HG03342 (cell line): ENCODE data around the gene KDM2A.

ENCODE experiments used
- ATAC-seq: cut with Tn5 transposase; IDR thresholded peaks from one replicate; pipeline ENCODE4 v1.9.1; 2021; ENCODE audit warnings: mild to moderate bottlenecking, moderate library complexity; ENCODE audit not compliant: unreplicated experiment

KDM2A gene

DNA sequence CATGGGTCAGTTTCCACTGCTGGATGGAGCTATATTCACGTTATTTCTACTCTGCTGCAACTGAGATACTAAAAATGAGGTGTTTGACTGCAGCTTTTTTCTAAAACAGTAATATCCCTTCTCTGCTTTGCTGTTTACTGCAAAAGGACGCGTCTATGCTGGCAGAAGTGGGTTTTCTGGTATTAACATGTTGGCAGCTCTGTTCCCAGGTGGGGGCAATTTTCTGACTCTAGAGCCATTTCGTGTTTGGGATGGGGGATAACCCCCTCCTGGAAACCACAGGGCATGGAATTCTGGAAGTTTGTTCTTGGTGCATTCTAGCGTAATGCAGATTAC lies 152.1 kb downstream of the KDM2A start:
- ATAC-seq: no peak

DNA sequence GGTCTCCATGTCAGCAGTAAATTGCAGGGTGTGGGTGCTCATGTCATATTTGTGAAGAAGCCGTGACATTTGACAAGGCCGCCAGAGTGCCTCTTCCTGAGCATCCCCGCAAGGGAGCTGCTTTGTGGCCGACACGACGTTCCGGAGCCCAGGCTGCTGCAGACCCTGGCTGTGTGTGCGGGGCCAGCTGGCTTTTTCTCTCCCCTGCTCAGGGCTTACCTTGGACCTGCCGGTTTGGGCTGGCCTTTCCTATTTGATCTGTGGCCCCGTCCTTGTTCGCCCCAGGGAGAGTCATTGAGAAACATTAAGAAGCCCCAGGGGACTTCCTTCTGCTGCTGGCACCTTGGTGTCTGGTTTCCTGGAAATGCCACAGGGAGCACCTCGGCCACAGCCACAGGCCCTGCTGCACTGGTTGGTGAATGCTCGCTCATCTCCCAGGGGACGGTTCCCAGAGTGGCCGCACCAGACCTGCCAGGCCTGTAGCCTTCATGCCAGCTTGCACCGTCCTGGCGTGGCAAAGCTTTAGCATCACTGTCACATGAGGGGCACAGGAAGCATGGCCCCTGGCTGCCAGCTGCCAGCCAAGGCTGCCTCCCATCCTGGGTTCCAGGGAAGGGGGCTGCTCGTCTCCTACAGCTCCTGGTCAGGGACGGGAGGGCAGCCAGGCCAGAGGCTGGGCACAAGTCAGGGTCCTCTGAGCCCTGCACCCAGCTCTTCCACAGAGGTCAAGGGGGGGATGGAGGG lies 152.7 kb downstream of the KDM2A start:
- no peak for ATAC-seq

DNA sequence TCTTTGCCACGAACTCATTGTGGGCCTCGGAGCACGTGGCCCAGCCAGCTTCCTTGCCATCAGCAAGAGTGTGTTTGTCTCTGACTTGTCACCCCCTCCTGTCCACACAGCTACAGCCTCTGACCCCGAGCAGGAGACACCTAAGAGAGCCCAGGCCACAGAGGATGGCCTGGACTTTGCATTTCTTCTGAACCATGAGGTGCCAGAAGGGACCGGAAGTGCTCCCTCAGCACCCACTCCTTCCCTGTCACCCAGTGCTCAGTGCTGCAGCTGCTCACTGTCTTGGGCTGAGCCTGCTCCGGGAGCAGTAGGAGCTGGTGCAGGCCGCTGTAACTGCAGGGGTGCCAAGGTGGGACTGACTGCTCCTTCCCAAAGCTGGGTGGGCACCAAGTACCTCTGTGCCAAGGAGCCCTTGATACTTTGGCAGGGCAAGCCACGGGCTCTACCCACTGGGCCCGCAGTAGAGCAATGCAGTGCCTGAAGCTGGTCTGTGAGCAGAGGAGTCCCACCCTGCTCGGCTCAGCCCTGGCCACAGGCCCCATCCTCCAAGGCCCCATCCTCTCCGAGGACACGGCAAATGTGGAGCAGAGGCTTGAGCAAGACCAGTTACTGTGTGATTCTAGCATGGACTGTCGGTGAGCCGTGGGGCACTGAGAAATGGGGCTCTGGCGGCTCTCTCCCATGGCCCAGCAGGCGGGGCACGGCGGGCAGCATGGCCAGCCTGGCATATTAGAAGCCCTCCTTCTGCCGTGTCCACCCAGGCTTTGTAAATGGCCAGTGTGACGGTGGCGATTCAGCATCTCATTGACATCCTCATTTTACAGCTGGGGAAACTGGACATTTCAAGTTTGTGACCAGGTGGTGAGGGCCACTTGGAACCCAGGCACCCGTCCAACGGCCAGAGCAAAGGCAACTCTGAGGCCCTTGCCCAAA lies 153.5 kb downstream of the KDM2A start:
- ATAC-seq: no peak

DNA sequence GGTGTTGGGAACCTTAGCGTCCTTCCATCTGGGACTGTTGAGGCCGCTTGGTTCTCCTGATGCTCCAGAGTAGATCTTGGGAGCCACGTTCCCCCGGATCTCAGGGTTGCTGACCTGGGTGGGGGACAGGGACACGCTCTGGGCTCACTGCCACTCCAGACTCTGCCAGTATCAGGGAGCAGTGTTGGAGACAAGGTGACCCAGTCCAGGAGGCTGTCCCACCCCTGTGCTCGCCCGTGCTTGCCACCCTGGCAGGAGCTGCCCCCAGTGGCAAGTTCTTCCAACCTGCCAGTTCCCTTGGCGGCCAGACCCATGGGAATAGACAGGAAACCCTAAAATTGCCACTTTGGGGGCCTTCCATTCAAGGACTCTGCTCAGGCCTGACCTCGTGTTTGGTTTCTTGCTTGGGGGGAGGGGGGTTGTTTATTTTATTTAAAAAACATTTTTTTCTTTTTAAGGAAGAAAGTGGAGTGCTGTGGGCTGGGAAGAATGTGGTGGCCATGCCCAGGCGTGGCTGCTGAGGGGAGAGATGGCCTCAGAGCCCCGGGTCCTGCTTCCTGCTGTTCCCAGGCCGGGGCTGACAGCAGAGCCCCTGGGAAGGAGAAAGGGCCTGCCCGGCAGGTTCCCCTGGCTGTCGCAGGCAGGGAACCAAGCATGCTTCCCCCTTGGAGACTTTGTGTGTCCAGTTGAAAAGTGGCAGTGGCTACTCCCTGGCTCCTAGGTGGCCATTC lies 154.4 kb downstream of the KDM2A start:
- ATAC-seq: no peak

DNA sequence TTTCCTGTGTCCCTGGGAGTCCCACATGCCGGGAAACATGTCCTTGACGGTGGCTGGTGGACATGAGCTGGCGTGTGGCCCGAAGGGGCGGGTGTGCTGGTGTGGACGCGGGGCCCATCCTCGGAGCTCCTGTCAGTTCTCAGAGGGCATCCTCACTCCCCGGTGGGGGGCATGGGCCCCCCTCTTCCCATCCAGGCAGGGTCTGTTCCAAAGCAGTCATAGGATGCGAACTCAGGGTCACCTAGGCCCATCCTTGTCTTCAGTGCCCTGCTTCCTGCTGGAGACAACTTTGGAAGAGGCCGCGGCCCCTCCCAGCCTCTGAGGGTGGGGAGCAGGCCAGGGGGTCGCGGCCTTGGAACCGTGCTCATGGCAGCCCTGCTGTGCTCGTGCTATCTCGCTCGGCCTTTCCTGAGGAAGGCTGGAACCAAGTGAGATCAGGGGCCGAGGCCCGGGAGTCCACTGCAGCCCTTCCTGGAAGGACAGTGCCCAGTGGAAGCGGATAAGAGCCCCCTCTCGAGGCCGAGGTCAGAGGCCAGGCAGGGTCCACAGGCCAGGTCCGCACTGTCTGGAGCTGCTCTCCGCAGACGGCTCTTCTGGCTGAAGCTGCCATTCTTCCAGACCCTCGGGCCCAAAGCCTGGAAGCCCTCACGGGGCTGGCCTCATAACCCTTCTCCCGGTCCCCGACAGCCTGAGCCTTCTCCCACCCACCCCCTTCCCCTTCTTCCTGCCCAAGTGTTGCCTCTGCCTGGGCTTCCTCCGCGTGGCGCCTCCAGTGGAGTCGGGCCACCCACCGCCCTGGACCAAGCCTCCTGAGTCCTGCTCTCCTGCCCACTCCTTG lies 155.9 kb downstream of the KDM2A start:
- ATAC-seq: no peak

DNA sequence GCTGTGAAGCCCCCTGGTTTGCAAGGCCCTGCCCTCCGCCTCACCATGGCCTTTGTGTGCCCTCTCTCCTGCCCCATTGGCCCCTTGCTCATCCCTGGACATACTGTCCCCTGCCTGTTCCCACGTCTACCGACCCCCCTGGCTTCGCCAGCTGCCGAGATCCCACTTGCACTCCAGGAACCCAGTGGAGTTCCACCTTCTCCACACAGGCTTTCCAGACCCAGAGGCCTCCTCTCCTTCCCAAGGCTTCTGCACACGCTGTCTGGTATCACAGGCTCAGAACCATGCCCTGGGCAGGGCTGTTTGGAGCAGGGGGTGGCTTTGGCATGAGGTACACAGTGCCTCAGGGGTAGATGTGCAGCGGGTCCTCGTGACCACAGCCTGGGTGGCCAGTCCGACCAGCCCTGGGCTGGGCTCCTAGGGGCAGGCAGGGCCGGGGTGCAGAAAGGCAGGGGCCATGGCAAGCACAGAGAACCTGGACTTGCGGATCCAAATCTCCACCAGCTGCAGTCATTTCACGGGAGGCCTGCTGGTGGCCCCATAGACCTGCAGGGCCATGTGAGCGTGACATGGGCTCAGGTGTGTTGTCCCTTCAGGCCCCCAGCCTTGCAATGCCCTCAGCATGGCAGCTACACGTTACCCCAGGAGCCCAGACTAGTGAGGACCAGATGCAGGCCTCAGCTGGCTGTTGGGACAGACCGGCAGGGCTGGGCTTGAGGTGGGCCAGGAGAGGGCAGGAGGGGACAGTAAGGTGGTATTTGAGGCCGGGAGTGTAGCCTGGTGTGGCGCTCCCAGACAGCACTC lies 156.7 kb downstream of the KDM2A start:
- no peak for ATAC-seq

DNA sequence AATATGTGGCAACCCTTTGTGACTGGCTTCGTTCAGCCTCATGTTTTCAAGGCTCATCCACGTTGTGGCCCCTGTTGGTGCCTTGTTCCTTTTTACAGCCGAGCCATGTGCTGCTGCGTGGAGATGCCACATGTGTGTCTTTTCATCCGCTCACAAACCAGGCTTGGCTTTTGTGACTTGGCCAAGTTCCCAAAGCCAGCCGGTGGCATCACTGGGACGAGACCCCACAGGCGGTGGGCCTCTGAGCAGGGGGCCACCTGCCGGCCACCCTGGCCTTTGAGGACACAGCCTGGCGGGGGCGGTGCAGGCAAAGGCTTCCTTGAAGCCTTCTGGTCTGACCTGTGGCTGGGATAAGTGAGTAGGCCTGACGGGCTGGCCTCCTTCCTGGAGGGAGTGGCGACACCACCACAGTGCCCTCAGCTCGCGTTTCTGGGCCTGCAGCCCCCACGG lies 157.7 kb downstream of the KDM2A start:
- ATAC-seq: peak; percentile 9

DNA sequence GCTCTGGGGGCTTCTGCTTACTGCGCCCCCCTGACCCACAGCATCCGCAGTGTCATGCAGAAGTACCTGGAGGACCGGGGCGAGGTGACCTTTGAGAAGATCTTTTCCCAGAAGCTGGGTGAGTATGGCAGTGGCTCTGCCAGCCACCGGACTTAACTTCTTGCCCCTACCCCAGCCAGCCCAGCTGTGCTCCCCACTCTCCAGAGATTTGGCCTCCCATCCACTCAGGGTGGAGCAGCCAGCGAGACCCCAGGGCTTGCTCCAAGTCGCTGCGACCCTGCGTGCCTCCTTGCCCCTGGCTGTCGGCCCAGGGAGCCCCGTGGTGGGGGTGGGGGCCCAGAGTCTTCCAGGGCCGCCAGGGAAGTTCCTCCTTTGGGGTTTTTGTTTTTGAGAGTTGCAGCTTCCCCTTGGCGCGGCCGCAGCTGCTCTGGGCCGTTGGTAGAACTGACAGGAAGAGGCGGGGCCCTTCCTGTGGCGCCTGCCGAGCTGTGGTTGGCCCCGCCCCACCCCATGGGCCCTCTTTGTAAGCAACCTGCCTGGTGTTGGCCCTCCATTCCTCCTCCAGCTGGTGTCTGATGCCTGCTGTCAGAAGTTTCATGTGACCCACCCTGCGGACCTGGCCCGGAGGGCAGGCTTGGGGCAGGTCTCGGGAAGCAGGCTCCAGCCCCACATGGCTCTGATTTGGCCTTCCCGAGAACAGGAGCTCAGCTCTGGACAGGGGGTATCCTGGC lies 158.3 kb downstream of the KDM2A start:
- peak; percentile 75 for ATAC-seq

DNA sequence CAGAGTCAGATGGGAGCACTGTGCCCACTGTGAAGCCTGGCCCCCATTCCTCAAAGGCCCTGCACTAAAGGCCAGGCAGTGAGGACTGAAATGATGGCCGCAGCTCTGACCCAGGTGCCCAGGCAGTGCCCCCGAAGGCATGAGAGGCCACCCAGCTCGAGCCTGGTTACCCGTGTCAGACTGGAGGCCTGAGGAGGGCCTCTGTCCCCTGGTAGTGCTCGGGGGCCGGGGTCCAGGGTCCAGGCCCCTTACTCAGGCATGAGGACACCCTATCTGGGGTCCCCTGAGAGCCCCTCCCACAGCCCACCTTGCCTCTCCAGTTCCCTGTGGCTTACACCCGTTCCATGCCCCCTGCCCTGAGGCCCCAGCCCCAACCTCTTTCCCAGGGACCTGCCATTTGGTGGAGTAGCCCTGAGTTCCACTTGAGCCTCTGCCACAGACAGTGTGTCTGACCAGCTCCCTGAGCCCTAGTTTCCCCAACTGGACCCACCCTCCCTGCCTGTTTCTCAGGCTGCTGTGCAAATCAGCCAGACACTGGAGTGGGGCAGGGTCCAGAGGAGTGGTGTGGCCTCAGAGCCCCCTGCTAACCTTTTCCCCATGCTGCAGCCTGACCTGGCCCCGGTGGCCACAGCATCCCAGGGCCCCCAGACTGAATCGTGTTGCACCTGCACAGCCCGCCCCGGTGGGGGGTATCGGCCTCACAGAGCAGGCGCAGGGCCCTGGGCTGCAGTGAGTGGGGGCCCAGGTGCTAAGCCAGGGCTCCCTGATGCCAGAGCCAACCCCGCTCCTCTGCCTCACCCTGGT lies 159.3 kb downstream of the KDM2A start:
- no peak for ATAC-seq

DNA sequence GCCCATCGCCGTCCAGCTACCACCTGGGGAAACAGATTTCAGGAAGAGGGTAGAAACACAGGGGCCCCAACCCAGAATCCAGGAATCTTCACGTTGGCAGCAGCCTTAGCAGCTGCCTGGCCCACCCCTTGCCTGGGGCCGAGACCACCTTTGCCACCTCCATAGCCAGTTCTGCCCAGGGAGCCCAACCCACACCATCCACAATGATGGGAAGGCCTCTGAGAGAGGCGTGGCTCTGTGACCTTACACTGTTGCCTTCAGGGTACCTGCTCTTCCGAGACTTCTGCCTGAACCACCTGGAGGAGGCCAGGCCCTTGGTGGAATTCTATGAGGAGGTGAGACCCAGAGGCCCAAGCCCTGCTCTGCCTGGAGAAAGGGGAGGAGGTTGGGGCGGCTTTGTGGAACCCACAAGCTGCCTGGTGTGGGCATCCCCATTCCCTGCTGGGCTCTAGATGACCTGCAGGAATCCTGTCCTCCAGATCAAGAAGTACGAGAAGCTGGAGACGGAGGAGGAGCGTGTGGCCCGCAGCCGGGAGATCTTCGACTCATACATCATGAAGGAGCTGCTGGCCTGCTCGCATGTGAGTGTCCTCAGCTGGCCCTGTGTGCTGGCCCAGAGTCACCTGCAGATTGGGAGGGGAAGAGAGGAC lies 160.0 kb downstream of the KDM2A start:
- ATAC-seq: no peak

DNA sequence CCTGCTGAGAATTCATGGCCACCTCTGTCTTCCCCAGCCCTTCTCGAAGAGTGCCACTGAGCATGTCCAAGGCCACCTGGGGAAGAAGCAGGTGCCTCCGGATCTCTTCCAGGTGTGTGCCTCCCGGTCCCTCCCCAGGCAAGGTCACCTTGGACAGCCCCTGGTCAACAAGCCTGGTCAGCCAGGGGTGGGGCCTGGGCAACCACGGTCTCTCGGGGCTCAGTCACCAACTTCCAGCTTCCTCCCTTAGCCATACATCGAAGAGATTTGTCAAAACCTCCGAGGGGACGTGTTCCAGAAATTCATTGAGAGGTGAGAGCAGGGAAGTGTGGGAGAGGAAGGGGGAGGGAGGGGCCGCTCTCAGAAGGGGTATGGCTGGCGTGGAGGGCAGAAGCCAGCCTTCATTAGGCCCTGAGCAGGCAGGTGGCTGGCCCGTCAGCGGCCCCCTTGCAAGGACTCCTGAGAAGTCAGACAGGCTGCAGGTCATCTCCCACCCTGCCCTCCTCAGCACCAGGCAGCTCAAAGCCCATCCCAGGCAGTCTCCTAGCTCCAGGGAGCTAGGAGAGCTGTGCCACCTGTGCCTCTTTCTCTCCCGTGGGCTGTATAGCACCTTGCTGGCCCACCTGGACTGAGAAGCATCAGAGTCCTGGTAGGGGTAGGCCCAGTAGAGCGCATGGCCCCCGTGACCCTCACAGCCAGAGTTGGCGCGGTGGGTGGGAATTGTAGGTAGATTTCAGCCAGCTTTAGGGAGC lies 160.7 kb downstream of the KDM2A start:
- ATAC-seq: no peak

DNA sequence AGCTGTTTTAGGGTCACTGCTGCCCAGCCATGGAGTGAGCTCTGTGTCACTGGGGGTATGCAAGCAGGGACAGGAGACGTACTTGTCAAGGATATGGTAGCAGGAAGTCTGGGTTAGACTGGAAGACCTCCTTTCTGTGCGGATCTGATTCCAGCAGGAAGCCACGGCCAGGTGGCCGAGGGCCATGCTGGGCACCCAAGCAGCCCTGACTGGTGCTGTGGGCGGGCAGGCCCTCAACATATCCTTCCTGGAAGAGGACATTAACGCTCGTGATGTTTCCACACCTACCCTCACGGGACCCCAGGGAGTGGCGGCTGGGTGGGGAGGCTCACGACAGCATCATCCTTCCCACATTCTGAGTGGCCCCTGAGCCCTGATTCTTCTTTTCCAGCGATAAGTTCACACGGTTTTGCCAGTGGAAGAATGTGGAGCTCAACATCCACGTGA lies 161.3 kb downstream of the KDM2A start:
- ATAC-seq: no peak

DNA sequence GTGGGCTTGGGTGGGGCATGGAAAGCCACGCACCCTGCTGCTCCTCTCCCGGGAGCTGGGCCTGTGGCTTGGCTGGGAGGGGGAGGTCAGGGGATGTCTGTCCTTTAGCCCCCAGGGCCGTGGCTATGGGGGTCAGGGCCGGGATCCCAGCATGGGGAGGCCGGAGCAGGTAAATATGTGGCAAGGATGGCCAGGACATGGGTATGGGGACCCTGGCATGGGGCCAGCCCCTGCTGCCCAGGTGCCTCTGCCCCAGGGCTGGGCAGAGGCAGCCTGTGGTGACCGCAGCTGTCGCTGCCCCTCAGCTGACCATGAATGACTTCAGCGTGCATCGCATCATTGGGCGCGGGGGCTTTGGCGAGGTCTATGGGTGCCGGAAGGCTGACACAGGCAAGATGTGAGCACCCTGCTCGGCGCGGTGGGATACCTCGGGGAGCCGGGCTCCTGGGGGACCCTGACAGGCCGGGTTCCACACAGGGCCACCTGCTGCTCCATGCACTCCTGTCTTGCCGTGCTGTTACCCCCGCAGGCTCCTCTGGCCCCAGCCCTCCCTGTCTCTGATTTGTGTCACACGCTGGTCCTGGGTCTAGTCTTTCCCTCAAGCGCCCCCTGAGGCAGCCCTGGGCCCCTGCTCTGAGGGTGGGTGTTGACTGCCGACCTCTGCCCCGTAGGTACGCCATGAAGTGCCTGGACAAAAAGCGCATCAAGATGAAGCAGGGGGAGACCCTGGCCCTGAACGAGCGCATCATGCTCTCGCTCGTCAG lies 161.9 kb downstream of the KDM2A start:
- no peak for ATAC-seq

DNA sequence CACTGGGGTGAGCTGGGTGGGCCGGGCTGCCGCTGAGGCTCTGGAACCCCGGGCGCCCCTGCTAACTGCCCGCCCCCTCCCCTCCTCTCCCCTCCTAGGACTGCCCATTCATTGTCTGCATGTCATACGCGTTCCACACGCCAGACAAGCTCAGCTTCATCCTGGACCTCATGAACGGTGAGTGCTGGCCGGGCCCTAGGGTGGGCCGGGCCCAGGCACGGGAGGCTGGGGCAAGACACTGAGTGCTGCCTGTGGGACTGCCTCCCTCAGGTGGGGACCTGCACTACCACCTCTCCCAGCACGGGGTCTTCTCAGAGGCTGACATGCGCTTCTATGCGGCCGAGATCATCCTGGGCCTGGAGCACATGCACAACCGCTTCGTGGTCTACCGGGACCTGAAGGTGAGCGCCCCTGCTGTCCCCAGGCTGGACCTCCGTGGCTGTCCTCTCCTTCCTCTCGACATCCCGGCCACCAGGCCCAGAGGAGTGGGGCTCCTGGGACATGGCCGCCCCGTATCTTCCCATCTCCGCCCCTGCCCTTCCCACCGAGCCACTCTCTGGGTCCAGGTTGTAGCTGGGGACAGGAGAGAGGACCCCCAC lies 162.6 kb downstream of the KDM2A start:
- ATAC-seq: no peak

DNA sequence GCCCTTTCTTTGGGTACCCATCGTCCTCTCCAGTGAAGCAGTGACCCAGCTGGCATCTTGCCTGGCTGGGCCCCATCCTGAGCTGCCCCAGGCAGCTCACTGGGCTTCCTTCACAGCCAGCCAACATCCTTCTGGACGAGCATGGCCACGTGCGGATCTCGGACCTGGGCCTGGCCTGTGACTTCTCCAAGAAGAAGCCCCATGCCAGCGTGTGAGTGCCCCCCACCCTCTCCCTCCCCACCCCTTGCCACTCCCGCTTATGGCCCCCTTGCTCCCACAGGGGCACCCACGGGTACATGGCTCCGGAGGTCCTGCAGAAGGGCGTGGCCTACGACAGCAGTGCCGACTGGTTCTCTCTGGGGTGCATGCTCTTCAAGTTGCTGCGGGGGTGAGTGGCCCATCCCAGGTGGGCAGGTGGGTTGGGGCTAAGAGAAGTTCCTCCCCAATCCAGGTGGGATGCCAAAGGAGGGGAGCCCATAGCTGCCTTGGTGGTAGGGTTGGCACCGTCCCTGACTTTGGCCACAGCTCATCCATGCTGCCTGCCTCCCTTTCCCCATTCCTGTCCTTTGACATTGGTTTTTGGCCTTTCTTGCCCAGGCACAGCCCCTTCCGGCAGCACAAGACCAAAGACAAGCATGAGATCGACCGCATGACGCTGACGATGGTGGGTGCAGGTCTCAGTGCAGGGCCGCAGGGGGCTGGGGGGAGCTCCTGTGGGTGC lies 163.3 kb downstream of the KDM2A start:
- no peak for ATAC-seq
